Measurements from ENCODE around the gene MPPED1. TPM values are rescaled to one million over a fixed set of nuclear protein-coding genes. Genes with fewer than 3 reads are reported as not detected.

The MPPED1 gene
- total RNA-seq, 1 experiment from 2014 or later: not detected

DNA sequence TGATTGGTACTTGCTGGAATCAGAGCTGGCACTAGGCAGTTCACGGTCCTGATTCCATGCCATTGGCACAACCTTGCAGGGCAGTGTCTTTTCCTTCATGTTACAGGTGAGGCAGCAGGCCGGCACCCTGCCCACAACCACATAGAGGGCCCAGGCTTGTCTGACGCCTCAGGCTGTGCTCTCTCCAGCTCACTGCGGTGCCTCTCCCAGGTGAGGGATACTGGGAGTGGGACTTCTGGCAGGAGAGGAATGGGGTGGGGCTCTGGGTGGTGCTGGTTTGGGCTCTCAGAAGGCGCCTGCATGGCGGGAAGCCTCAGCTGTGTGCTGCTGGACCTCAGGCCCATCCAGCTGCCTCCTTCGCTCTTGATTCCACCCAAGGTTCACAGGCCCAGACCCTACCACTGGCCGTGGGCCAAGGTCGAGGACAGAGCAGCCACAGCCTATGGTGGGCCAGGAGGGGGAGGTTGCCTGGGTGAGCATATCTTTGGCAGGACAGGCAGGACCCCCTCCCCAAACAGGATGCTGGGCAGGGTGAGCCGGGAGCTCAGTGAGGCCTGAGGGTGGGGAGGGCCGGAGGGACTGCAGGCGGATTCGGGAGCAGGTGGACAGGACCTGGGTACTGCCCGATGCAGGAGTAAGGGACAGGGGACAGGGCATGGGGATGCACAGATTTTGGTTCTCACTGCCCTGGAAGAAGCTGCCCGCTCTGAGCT, 7.0 kb upstream of the MPPED1 start:
- H3K9me3 ChIP-seq (ENCODE audit: low read depth, low read length, poor library complexity, severe bottlenecking): no peaks in the 10 kb centered on the region
- TF ChIP-seq, protein P1, sequence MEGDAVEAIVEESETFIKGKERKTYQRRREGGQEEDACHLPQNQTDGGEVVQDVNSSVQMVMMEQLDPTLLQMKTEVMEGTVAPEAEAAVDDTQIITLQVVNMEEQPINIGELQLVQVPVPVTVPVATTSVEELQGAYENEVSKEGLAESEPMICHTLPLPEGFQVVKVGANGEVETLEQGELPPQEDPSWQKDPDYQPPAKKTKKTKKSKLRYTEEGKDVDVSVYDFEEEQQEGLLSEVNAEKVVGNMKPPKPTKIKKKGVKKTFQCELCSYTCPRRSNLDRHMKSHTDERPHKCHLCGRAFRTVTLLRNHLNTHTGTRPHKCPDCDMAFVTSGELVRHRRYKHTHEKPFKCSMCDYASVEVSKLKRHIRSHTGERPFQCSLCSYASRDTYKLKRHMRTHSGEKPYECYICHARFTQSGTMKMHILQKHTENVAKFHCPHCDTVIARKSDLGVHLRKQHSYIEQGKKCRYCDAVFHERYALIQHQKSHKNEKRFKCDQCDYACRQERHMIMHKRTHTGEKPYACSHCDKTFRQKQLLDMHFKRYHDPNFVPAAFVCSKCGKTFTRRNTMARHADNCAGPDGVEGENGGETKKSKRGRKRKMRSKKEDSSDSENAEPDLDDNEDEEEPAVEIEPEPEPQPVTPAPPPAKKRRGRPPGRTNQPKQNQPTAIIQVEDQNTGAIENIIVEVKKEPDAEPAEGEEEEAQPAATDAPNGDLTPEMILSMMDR (conservative IDR thresholded peaks at IDR 0.05; ENCODE audit: low read depth, low read length): no peak
- no peak for TF ChIP-seq EZH2 (IDR thresholded peaks at IDR 0.05; ENCODE audit: borderline replicate concordance, low read depth, low read length, poor library complexity, severe bottlenecking)
- ChIA-PET POLR2A (ENCODE audit: low non-redundant PET) (no interaction called here), CTCF (interaction anchor here (0.6 kb wide), 1 partner anchor 13 kb away, joined by 3 read pairs; no protein-coding TSS in a partner anchor)
- H3K27ac ChIP-seq (ENCODE audit: low read depth, low read length, poor library complexity, severe bottlenecking): no peak overlapping the region
- H3K27me3 ChIP-seq (replicated peaks; ENCODE audit: insufficient read depth, low read depth, low read length, poor library complexity): peaks cover 6% of the 10 kb centered on the region
- H3K4me1 ChIP-seq (ENCODE audit: insufficient read depth, low read length, poor library complexity, severe bottlenecking): no peaks in the 10 kb centered on the region
- no peak for DNase-seq (ENCODE audit: low spot score)
- BruUV-seq (replicated peaks): no TSS peak
- intact Hi-C loops (cut with micrococcal nuclease; ENCODE audit: unreplicated experiment): no loop called here
- no peaks in the 10 kb centered on the region for H3K36me3 ChIP-seq (ENCODE audit: insufficient read depth, low read length, poor library complexity, severe bottlenecking)
- no peak overlapping the region for H3K4me3 ChIP-seq (ENCODE audit: low read depth, low read length, poor library complexity, severe bottlenecking)

DNA sequence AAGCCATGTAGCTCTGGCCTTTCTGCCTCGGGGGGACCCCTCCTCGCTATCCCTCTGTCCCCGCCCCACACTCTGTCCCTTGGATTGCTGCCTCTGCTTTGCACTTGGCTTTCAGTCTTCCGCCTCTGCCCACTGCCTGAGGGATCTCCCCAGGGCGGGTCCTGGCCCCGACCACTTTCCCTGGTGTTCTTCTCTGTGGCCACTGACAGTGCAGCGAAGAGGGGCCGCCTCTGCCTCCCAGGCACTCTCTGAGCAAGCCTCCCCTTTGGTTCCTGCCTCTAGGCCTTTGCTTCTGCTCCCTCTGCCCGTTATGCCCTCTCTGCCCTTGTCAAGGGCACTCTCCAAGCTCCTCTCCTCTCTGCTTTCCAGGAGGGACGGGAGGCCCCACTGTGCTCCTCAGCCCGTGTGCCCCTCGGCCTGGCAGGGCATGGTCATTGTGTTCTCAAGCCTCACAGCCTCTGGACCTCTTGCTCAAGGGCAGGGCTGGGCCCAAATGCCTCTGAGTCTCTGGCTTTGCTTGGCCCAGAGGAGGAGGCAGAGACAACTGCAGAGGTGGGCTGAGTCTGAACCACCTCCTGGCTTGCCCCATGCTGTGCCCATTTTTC, 5.5 kb upstream of the MPPED1 start:
- CTCF ChIA-PET: no interaction called here
- Histone ChIP-seq H3K36me3 (ENCODE audit: insufficient read depth, low read length, poor library complexity, severe bottlenecking) (no peaks in the 10 kb centered on the region), H3K4me3 (ENCODE audit: low read depth, low read length, poor library complexity, severe bottlenecking) (no peak overlapping the region), H3K27me3 (replicated peaks; ENCODE audit: insufficient read depth, low read depth, low read length, poor library complexity) (peaks cover 20% of the 10 kb centered on the region), H3K4me1 (ENCODE audit: insufficient read depth, low read length, poor library complexity, severe bottlenecking) (no peaks in the 10 kb centered on the region), H3K9me3 (ENCODE audit: low read depth, low read length, poor library complexity, severe bottlenecking) (no peaks in the 10 kb centered on the region), H3K27ac (ENCODE audit: low read depth, low read length, poor library complexity, severe bottlenecking) (no peak overlapping the region)
- BruUV-seq (replicated peaks): no TSS peak
- TF ChIP-seq, protein P1 (conservative IDR thresholded peaks at IDR 0.05; ENCODE audit: low read depth, low read length): no peak
- no peak for TF ChIP-seq EZH2 (IDR thresholded peaks at IDR 0.05; ENCODE audit: borderline replicate concordance, low read depth, low read length, poor library complexity, severe bottlenecking)
- intact Hi-C loops (cut with micrococcal nuclease; ENCODE audit: unreplicated experiment): no loop called here
- POLR2A ChIA-PET (ENCODE audit: low non-redundant PET): no interaction called here
- DNase-seq (ENCODE audit: low spot score): no peak

DNA sequence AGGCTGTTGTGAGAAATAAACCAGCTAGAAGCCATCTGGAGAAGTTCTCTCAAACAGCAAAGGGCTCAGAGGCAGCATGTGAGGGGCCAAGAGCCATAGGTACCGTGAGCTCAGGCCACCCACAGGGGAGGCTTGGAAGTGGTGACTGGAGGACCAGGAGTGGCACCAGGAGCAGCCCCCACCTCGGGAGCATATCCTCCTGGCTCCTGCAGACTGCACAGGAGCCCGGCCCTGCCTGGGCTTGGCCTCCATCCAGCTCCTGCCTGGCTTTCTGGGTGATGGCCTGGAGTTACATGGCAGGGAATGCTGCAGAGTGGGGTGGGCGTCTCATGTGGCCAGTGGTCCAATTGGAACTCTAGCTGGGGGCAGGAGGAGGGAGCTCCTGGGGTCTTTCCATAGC, 4.2 kb upstream of the MPPED1 start:
- intact Hi-C loops (cut with micrococcal nuclease; ENCODE audit: unreplicated experiment): no loop called here
- no peaks in the 10 kb centered on the region for H3K36me3 ChIP-seq (ENCODE audit: insufficient read depth, low read length, poor library complexity, severe bottlenecking)
- TF ChIP-seq, protein P1 (conservative IDR thresholded peaks at IDR 0.05; ENCODE audit: low read depth, low read length): no peak
- no peak for TF ChIP-seq EZH2 (IDR thresholded peaks at IDR 0.05; ENCODE audit: borderline replicate concordance, low read depth, low read length, poor library complexity, severe bottlenecking)
- no peak overlapping the region for H3K27ac ChIP-seq (ENCODE audit: low read depth, low read length, poor library complexity, severe bottlenecking)
- DNase-seq (ENCODE audit: low spot score): no peak
- ChIA-PET CTCF (no interaction called here), POLR2A (ENCODE audit: low non-redundant PET) (no interaction called here)
- H3K9me3 ChIP-seq (ENCODE audit: low read depth, low read length, poor library complexity, severe bottlenecking): no peaks in the 10 kb centered on the region
- H3K4me3 ChIP-seq (ENCODE audit: low read depth, low read length, poor library complexity, severe bottlenecking): no peak overlapping the region
- no TSS peak for BruUV-seq (replicated peaks)
- peaks cover 27% of the 10 kb centered on the region for H3K27me3 ChIP-seq (replicated peaks; ENCODE audit: insufficient read depth, low read depth, low read length, poor library complexity)
- H3K4me1 ChIP-seq (ENCODE audit: insufficient read depth, low read length, poor library complexity, severe bottlenecking): no peaks in the 10 kb centered on the region

All from A673 (cell line).